Activated naive CD8-positive, alpha-beta T cell (primary cell): Measurements from ENCODE around the gene KCNN3.
"Not testable (repeated sequence)": the region's sequence is repeated elsewhere in the genome, so short reads cannot be mapped to it uniquely, and the experiment has no call there.

Source experiments
- H3K27ac Mint-ChIP-seq: one replicate; pipeline ENCODE4 v1.8.0; 2021; ENCODE audit warnings: mixed read lengths
- H3K27me3 Mint-ChIP-seq: one replicate; pipeline ENCODE4 v1.8.0; 2021; ENCODE audit warnings: mixed read lengths
- H3K36me3 Mint-ChIP-seq: one replicate; pipeline ENCODE4 v1.8.0; 2021; ENCODE audit warnings: mixed read lengths
- H3K4me1 Mint-ChIP-seq: one replicate; pipeline ENCODE4 v1.8.0; 2021; ENCODE audit warnings: low read depth, mixed read lengths
- H3K4me3 Mint-ChIP-seq: one replicate; pipeline ENCODE4 v1.8.0; 2021; ENCODE audit warnings: mild to moderate bottlenecking, mixed read lengths
- H3K9me3 Mint-ChIP-seq: one replicate; pipeline ENCODE4 v1.8.0; 2021; ENCODE audit warnings: low read depth, mixed read lengths

Gene KCNN3

GRCh38 chr1:154689083-154689482 lies 181.0 kb downstream of the KCNN3 start:
- H3K36me3 Mint-ChIP-seq: no peaks in the 10 kb centered on the region
- no peaks in the 10 kb centered on the region for H3K9me3 Mint-ChIP-seq
- H3K4me1 Mint-ChIP-seq: no peaks in the 10 kb centered on the region
- no peak overlapping the region for H3K27ac Mint-ChIP-seq
- no peak overlapping the region for H3K4me3 Mint-ChIP-seq
- no peaks in the 10 kb centered on the region for H3K27me3 Mint-ChIP-seq

GRCh38 chr1:154686507-154686906 lies 183.6 kb downstream of the KCNN3 start:
- Mint-ChIP-seq H3K27me3 (no peaks in the 10 kb centered on the region), H3K36me3 (no peaks in the 10 kb centered on the region), H3K4me3 (no peak overlapping the region), H3K4me1 (no peaks in the 10 kb centered on the region), H3K9me3 (no peaks in the 10 kb centered on the region), H3K27ac (no peak overlapping the region)

GRCh38 chr1:154683820-154684219 lies 186.3 kb downstream of the KCNN3 start:
- Mint-ChIP-seq H3K9me3 (no peaks in the 10 kb centered on the region), H3K36me3 (peaks cover 2% of the 10 kb centered on the region), H3K27ac (no peak overlapping the region), H3K4me3 (no peak overlapping the region), H3K27me3 (no peaks in the 10 kb centered on the region), H3K4me1 (no peaks in the 10 kb centered on the region)

- H3K4me3 Mint-ChIP-seq: no peak overlapping the region
- no peaks in the 10 kb centered on the region for H3K4me1 Mint-ChIP-seq
- H3K9me3 Mint-ChIP-seq: no peaks in the 10 kb centered on the region
- H3K27me3 Mint-ChIP-seq: no peaks in the 10 kb centered on the region
- peaks cover 3% of the 10 kb centered on the region for H3K36me3 Mint-ChIP-seq
- no peak overlapping the region for H3K27ac Mint-ChIP-seq
Observed at GRCh38 chr1:154682254-154682653, 187.8 kb downstream of the KCNN3 start.

- H3K27ac Mint-ChIP-seq, H3K9me3 Mint-ChIP-seq, H3K4me3 Mint-ChIP-seq, H3K36me3 Mint-ChIP-seq, H3K27me3 Mint-ChIP-seq, H3K4me1 Mint-ChIP-seq: not testable (repeated sequence)
Observed at GRCh38 chr1:154677844-154678243, 192.2 kb downstream of the KCNN3 start.

GRCh38 chr1:154676847-154677246 lies 193.2 kb downstream of the KCNN3 start:
- not testable (repeated sequence) for H3K27me3 Mint-ChIP-seq, H3K36me3 Mint-ChIP-seq, H3K4me1 Mint-ChIP-seq, H3K27ac Mint-ChIP-seq, H3K4me3 Mint-ChIP-seq, H3K9me3 Mint-ChIP-seq

- not testable (repeated sequence) for H3K9me3 Mint-ChIP-seq, H3K36me3 Mint-ChIP-seq, H3K4me1 Mint-ChIP-seq, H3K27me3 Mint-ChIP-seq, H3K4me3 Mint-ChIP-seq, H3K27ac Mint-ChIP-seq
Observed at GRCh38 chr1:154674456-154674855, 195.6 kb downstream of the KCNN3 start.

GRCh38 chr1:154672245-154672644 lies 197.8 kb downstream of the KCNN3 start:
- not testable (repeated sequence) for H3K9me3 Mint-ChIP-seq, H3K4me1 Mint-ChIP-seq, H3K27ac Mint-ChIP-seq, H3K27me3 Mint-ChIP-seq, H3K36me3 Mint-ChIP-seq
- peak overlapping the region; percentile 84 for H3K4me3 Mint-ChIP-seq

- Mint-ChIP-seq H3K27ac (peak overlapping the region; percentile 5), H3K4me3 (peak overlapping the region; percentile 84)
- H3K4me1 Mint-ChIP-seq, H3K27me3 Mint-ChIP-seq, H3K9me3 Mint-ChIP-seq, H3K36me3 Mint-ChIP-seq: not testable (repeated sequence)
Observed at GRCh38 chr1:154671412-154671811, 198.7 kb downstream of the KCNN3 start.

- not testable (repeated sequence) for H3K27ac Mint-ChIP-seq, H3K27me3 Mint-ChIP-seq, H3K4me1 Mint-ChIP-seq, H3K4me3 Mint-ChIP-seq, H3K36me3 Mint-ChIP-seq, H3K9me3 Mint-ChIP-seq
Observed at GRCh38 chr1:154670310-154671270, 199.5 kb downstream of the KCNN3 start.

GRCh38 chr1:154669464-154670282 lies 200.4 kb downstream of the KCNN3 start:
- Mint-ChIP-seq H3K9me3 (no peaks in the 10 kb centered on the region), H3K4me1 (peaks cover 6% of the 10 kb centered on the region), H3K27ac (no peak overlapping the region), H3K36me3 (no peaks in the 10 kb centered on the region), H3K4me3 (no peak overlapping the region), H3K27me3 (no peaks in the 10 kb centered on the region)

GRCh38 chr1:154666051-154666790 lies 203.9 kb downstream of the KCNN3 start:
- Mint-ChIP-seq H3K9me3 (no peaks in the 10 kb centered on the region), H3K27ac (no peak overlapping the region), H3K27me3 (peaks cover 3% of the 10 kb centered on the region)

GRCh38 chr1:154664331-154665002 lies 205.6 kb downstream of the KCNN3 start:
- Mint-ChIP-seq H3K4me3 (no peak overlapping the region), H3K4me1 (no peaks in the 10 kb centered on the region), H3K36me3 (no peaks in the 10 kb centered on the region), H3K9me3 (no peaks in the 10 kb centered on the region), H3K27me3 (peaks cover 12% of the 10 kb centered on the region), H3K27ac (no peak overlapping the region)

More at GRCh38 chr1:154666051-154666790, 203.9 kb downstream of the KCNN3 start:
- no peaks in the 10 kb centered on the region for H3K36me3 Mint-ChIP-seq
- H3K4me3 Mint-ChIP-seq: no peak overlapping the region
- H3K4me1 Mint-ChIP-seq: peaks cover 3% of the 10 kb centered on the region

GRCh38 chr1:154663471-154664060 lies 206.5 kb downstream of the KCNN3 start:
- Mint-ChIP-seq H3K27me3 (peaks cover 16% of the 10 kb centered on the region), H3K36me3 (no peaks in the 10 kb centered on the region), H3K4me3 (no peak overlapping the region), H3K4me1 (no peaks in the 10 kb centered on the region), H3K27ac (no peak overlapping the region), H3K9me3 (no peaks in the 10 kb centered on the region)
